Activated CD4-positive, alpha-beta memory T cell treated with anti-CD3 and anti-CD28 coated beads for 36 hours (primary cell): Measurements from ENCODE around the gene OGFOD2. TPM values are rescaled to one million over a fixed set of nuclear protein-coding genes. Genes with fewer than 3 reads are reported as not detected.

Source experiments
- CTCF ChIA-PET: fragments of 350-600 bp; sonication (Branson Sonifier 250); formaldehyde crosslinking; loops from one replicate; lab custom pipeline; 2021; ENCODE audit warnings: antibody characterized with exemption, inconsistent platforms; lab: Charles Lee
- POLR2A ChIA-PET: fragments of 350-600 bp; sonication (Branson Sonifier 250); formaldehyde crosslinking; loops from one replicate; lab custom pipeline; 2021; ENCODE audit warnings: antibody characterized with exemption; lab: Charles Lee
- DNase-seq: peaks from one replicate; pipeline ENCODE4 v3.0.0-alpha.2; 2020
- H3K27ac Mint-ChIP-seq: one replicate; pipeline ENCODE4 v1.8.0; 2021; ENCODE audit warnings: mixed read lengths
- H3K27me3 Mint-ChIP-seq: one replicate; pipeline ENCODE4 v1.8.0; 2021; ENCODE audit warnings: mixed read lengths
- H3K36me3 Mint-ChIP-seq: one replicate; pipeline ENCODE4 v1.8.0; 2021; ENCODE audit warnings: mixed read lengths
- H3K4me1 Mint-ChIP-seq: one replicate; pipeline ENCODE4 v1.8.0; 2021; ENCODE audit warnings: low read depth, mixed read lengths
- H3K4me3 Mint-ChIP-seq: one replicate; pipeline ENCODE4 v1.8.0; 2021; ENCODE audit warnings: mild to moderate bottlenecking, mixed read lengths
- H3K9me3 Mint-ChIP-seq: one replicate; pipeline ENCODE4 v1.8.0; 2021; ENCODE audit warnings: mixed read lengths
- intact Hi-C: fragments of 100-400 bp; cut with micrococcal nuclease; formaldehyde crosslinking; loops from one replicate; pipeline ENCODE4 v1.15.1; 2023
- microRNA-seq: library from miRNA; unstranded; fragments of <30 nt; microRNA quantifications from one replicate; pipeline ENCODE4 v1.2.0, GENCODE V29; 2022; ENCODE audit warnings: borderline number of aligned reads, borderline microRNAs expressed, borderline replicate concordance
- total RNA-seq, 2 experiments: library from RNA; stranded (reverse); gene quantifications; one replicate each; pipeline ENCODE4 v1.2.3, GENCODE V29; 2021

OGFOD2 gene
- total RNA-seq, 2 experiments from 2014 or later = 22.6 to 23.7 TPM

GRCh38 chr12:123019841-123020138 is 44.7 kb downstream of the OGFOD2 start:
- intact Hi-C loops = no loop called here
- H3K27me3 Mint-ChIP-seq = no peaks in the 10 kb centered on the region
- no peak overlapping the region for H3K4me3 Mint-ChIP-seq
- no peak overlapping the region for H3K27ac Mint-ChIP-seq
- CTCF ChIA-PET = no interaction called here
- peaks cover 11% of the 10 kb centered on the region for H3K4me1 Mint-ChIP-seq
- H3K9me3 Mint-ChIP-seq = no peaks in the 10 kb centered on the region
- POLR2A ChIA-PET = no interaction called here
- H3K36me3 Mint-ChIP-seq = no peaks in the 10 kb centered on the region
- no peak for DNase-seq

- Mint-ChIP-seq H3K36me3 (no peaks in the 10 kb centered on the region), H3K4me3 (no peak overlapping the region), H3K27ac (no peak overlapping the region), H3K4me1 (peaks cover 18% of the 10 kb centered on the region), H3K9me3 (no peaks in the 10 kb centered on the region), H3K27me3 (no peaks in the 10 kb centered on the region)
- intact Hi-C loops = no loop called here
- DNase-seq = no peak
- CTCF ChIA-PET = no interaction called here
- POLR2A ChIA-PET = no interaction called here
These were observed 46.9 kb downstream of the OGFOD2 start for GRCh38 chr12:123021688-123022604.

DNA sequence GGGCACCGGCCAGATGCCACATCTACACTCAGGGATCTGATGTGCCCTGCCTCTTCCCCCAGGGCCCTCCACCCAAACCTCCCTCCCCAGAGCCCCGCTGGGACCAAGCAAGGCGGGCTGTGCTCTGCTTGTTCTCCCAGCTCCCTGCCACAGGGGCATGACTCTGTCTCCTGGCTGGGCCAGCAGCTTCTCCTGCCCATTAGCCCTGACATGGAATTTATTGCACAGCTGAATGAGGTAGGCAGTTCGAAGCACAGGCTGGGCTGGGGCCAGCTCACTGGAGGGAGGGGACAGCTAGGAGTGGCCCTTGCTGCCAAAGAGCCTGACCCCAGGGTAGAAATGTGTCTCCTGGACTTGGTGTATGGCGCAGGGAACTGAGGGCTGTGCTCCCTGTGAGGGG is 47.8 kb downstream of the OGFOD2 start:
- Mint-ChIP-seq H3K9me3 (no peaks in the 10 kb centered on the region), H3K4me1 (peaks cover 18% of the 10 kb centered on the region), H3K27ac (no peak overlapping the region), H3K27me3 (no peaks in the 10 kb centered on the region), H3K4me3 (no peak overlapping the region), H3K36me3 (no peaks in the 10 kb centered on the region)
- DNase-seq = no peak
- POLR2A ChIA-PET = no interaction called here
- intact Hi-C loops = no loop called here
- CTCF ChIA-PET = no interaction called here

DNA sequence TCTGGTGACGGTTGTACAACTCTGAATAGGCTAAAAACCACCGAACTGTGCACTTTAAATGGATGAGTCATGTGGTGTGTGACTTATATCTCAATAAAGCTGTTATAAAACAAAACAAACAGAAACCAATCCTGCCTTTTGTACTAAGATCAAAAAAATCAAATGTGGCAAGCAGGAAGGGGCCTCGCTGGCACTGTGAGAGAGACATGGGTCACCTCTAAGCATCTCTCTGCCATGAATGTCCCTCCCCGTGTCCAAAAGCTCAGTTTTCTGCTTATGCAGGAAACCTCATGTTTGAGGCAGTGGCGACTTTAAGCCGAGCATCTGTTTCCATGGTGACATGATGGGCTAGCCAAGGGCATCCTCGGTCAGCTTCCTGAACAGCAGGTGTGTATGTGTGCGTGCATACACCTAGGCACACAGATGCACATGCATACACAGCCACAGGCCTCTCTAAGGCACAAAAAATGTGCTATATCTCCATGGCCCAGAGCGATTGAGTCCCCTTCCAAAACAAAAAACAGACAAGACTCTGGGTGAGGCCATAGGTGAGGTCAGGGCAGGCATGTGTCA is 49.9 kb downstream of the OGFOD2 start:
- Mint-ChIP-seq H3K36me3 (no peaks in the 10 kb centered on the region), H3K27me3 (no peaks in the 10 kb centered on the region), H3K4me3 (no peak overlapping the region), H3K27ac (peak overlapping the region; percentile 80), H3K4me1 (peaks cover 18% of the 10 kb centered on the region), H3K9me3 (no peaks in the 10 kb centered on the region)
- POLR2A ChIA-PET = interaction anchor here (0.6 to 0.9 kb wide), 2 partner anchors 208 to 254 kb away, joined by 3 read pairs; partner anchors contain the start of genes MPHOSPH9 and MTRFR
- DNase-seq = peak; percentile 66
- CTCF ChIA-PET = interaction anchor here (0.8 to 1.1 kb wide), 2 partner anchors 18 to 213 kb away, joined by 3 read pairs; no protein-coding TSS in a partner anchor
- intact Hi-C loops = loop anchor here (1.0 to 2.0 kb wide), 2 partner anchors 50 to 51 kb away; partner anchors contain the start of gene OGFOD2

- POLR2A ChIA-PET = no interaction called here
- intact Hi-C loops = no loop called here
- no peak overlapping the region for H3K4me3 Mint-ChIP-seq
These were observed 51.2 kb downstream of the OGFOD2 start for GRCh38 chr12:123026094-123026853.

GRCh38 chr12:123027726-123028445 is 52.8 kb downstream of the OGFOD2 start:
- H3K9me3 Mint-ChIP-seq = no peaks in the 10 kb centered on the region
- H3K27me3 Mint-ChIP-seq = no peaks in the 10 kb centered on the region
- intact Hi-C loops = no loop called here
- H3K36me3 Mint-ChIP-seq = no peaks in the 10 kb centered on the region
- ChIA-PET POLR2A (no interaction called here), CTCF (no interaction called here)
- peaks cover 18% of the 10 kb centered on the region for H3K4me1 Mint-ChIP-seq
- H3K27ac Mint-ChIP-seq = no peak overlapping the region
- no peak for DNase-seq
- H3K4me3 Mint-ChIP-seq = no peak overlapping the region

More at GRCh38 chr12:123026094-123026853, 51.2 kb downstream of the OGFOD2 start:
- no peak for DNase-seq
- CTCF ChIA-PET = no interaction called here
- H3K9me3 Mint-ChIP-seq = no peaks in the 10 kb centered on the region
- H3K4me1 Mint-ChIP-seq = peaks cover 18% of the 10 kb centered on the region
- H3K27ac Mint-ChIP-seq = no peak overlapping the region
- H3K36me3 Mint-ChIP-seq = no peaks in the 10 kb centered on the region
- H3K27me3 Mint-ChIP-seq = no peaks in the 10 kb centered on the region

- H3K27ac Mint-ChIP-seq = no peak overlapping the region
- CTCF ChIA-PET = no interaction called here
These were observed 53.4 kb downstream of the OGFOD2 start for GRCh38 chr12:123028475-123028874.

GRCh38 chr12:123029550-123029949 is 54.5 kb downstream of the OGFOD2 start:
- DNase-seq = no peak
- H3K4me1 Mint-ChIP-seq = peaks cover 22% of the 10 kb centered on the region
- ChIA-PET CTCF (no interaction called here), POLR2A (no interaction called here)
- H3K36me3 Mint-ChIP-seq = peaks cover 1% of the 10 kb centered on the region
- H3K27ac Mint-ChIP-seq = no peak overlapping the region
- no peaks in the 10 kb centered on the region for H3K9me3 Mint-ChIP-seq
- intact Hi-C loops = no loop called here
- H3K27me3 Mint-ChIP-seq = no peaks in the 10 kb centered on the region
- no peak overlapping the region for H3K4me3 Mint-ChIP-seq

More at GRCh38 chr12:123028475-123028874, 53.4 kb downstream of the OGFOD2 start:
- no peaks in the 10 kb centered on the region for H3K27me3 Mint-ChIP-seq
- H3K9me3 Mint-ChIP-seq = no peaks in the 10 kb centered on the region
- intact Hi-C loops = no loop called here
- peaks cover 20% of the 10 kb centered on the region for H3K4me1 Mint-ChIP-seq
- peaks cover 1% of the 10 kb centered on the region for H3K36me3 Mint-ChIP-seq
- no peak overlapping the region for H3K4me3 Mint-ChIP-seq
- DNase-seq = no peak
- POLR2A ChIA-PET = no interaction called here

Small RNA genes within 50 kb of the gene (microRNA-seq; reads per million reads assigned to microRNA genes)
- gene MIR4304 = not detected

Other genes with a start within 250 kb of the OGFOD2 start
- gene HCAR1, start 244.4 kb upstream of the OGFOD2 start, total RNA-seq = under 1 TPM; 0.21 to 0.27 TPM
- 10 to 100 TPM; 56.9 to 58.2 TPM for gene DENR, start 222.4 kb upstream of the OGFOD2 start, total RNA-seq
- under 1 TPM; 0.48 TPM for gene CCDC62, start 200.7 kb upstream of the OGFOD2 start, total RNA-seq
- 10 to 100 TPM; 19.3 to 22.2 TPM for gene HIP1R, start 139.8 kb upstream of the OGFOD2 start, total RNA-seq
- 10 to 100 TPM in 1 of 2 experiments, 1 to 10 TPM in 1; 10.0 to 10.4 TPM for gene VPS37B, start 79.1 kb upstream of the OGFOD2 start, total RNA-seq
- 1 to 10 TPM; 2.7 to 3.6 TPM for gene ABCB9, start 8.8 kb upstream of the OGFOD2 start, total RNA-seq
- gene ARL6IP4, start 5.4 kb downstream of the OGFOD2 start, total RNA-seq = 100 to 1,000 TPM; 180 to 188 TPM
- 1 to 10 TPM; 5.9 to 6.5 TPM for gene PITPNM2, start 175.8 kb downstream of the OGFOD2 start, total RNA-seq